HG02759 (cell line): ENCODE measurements around the gene STAMBPL1.

Experiments
- ATAC-seq: cut with Tn5 transposase; IDR thresholded peaks from one replicate; pipeline ENCODE4 v1.9.1; 2021; ENCODE audit warnings: mild to moderate bottlenecking, moderate library complexity; ENCODE audit not compliant: unreplicated experiment

STAMBPL1 gene

GRCh38 chr10:88890681-88891381 lies 10.8 kb downstream of the STAMBPL1 start:
- no peak for ATAC-seq

GRCh38 chr10:88892222-88892967 lies 12.3 kb downstream of the STAMBPL1 start:
- no peak for ATAC-seq

DNA sequence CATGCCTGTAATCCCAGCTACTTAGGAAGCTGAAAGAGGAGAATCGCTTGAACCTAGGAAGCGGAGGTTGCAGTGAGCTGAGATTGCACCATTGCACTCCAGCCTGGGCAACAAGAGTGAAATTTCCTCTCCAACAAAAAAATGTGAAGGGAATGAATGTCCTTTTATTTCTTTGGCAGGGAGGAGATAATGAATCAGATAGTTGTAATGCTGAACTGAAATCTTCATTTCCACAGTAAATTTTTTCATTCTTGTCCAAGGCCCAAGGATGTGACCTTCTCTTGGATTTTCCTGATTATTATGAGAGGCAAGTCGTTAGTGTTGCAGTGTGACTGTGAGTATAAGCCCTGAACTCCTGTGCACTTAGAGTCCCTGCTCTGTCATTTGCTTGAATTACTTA lies 13.6 kb downstream of the STAMBPL1 start:
- no peak for ATAC-seq

GRCh38 chr10:88895250-88895649 lies 15.2 kb downstream of the STAMBPL1 start:
- ATAC-seq, result no peak

GRCh38 chr10:88896372-88896993 lies 16.4 kb downstream of the STAMBPL1 start:
- ATAC-seq, result no peak

- ATAC-seq, result no peak
These were observed 17.2 kb downstream of the STAMBPL1 start for GRCh38 chr10:88896994-88897853.

DNA sequence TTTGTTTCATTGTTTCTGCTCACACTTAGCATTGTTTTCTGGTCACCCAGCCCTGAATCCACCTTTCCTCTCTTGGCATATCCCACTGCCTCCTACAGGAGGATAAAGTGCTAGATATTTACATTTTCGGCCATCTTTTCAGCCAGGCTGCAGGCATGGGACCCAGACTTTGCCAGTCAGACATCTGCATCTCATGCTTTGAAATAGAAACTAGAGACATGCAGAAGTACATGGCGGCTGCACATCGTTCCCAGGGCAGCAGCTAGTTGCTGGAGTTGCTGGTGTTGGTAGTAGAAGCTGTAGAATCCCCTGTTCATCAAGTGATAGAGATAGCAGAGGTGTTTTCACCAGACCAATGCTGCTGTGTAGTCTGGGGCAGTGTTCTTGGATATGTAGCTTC lies 18.7 kb downstream of the STAMBPL1 start:
- ATAC-seq, result no peak

GRCh38 chr10:88899886-88900285 lies 19.8 kb downstream of the STAMBPL1 start:
- no peak for ATAC-seq

- ATAC-seq, result peak; percentile 85
These were observed 21.4 kb downstream of the STAMBPL1 start for GRCh38 chr10:88901206-88901983.

GRCh38 chr10:88901984-88902789 lies 22.1 kb downstream of the STAMBPL1 start:
- peak; percentile 42 for ATAC-seq

DNA sequence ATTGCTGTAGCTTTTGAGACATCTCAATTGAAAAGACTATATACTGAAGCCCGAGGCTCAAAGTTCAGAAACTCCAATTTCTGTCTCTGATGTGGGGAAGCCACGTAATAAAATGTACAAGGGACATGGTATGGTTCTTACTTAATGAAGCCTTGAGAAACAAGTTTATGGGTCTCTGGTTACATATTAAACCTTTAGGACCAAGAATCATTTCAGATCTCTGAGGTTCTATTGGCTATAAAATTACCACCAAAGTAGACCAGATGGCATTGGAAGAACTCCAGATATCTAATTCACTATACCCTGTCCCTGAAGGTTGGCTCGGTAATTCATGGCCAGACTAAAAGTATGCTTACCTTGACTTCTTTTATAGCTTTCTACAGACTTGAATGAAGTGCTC lies 23.7 kb downstream of the STAMBPL1 start:
- ATAC-seq, result no peak

DNA sequence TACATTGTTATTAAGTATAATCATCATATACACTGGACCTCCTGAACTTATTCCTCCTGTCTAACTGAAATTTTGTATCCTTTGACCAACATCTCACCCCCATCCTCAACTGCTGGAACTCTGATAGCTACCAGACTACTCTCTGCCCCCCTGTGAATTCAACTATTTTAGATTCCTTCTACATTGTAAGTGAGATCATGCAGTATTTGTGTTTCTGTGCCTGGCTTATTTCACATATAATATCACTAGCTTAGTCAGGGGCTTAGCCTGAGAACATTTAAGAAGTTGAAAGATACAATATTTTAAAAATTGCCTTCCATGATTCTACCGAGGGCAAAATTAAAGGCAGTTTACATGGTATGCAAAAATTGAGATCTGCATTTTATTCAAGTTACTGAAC lies 26.9 kb downstream of the STAMBPL1 start:
- ATAC-seq, result no peak

- no peak for ATAC-seq
These were observed 28.1 kb downstream of the STAMBPL1 start for GRCh38 chr10:88908194-88908593.

DNA sequence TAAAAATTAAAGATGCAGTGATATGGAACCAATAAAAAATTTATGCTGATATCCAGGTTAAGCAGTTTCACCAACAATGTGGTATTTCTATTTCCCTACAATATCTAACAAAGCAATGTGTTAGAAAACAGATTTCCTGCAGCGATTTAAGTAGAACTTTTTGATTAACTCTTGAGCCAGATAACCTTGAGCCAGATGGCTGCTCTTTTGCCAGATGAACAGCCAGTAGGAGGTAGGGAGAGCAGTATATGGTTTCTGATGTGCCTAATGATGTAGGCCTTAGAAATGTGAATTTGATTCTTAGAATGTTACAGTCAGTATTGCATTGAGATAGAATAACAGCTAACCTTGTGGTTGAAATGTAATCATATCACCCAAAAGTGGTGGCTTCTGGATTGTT lies 31.1 kb downstream of the STAMBPL1 start:
- ATAC-seq, result no peak

- ATAC-seq, result no peak
These were observed 31.8 kb downstream of the STAMBPL1 start for GRCh38 chr10:88911851-88912250.

GRCh38 chr10:88913127-88913526 lies 33.1 kb downstream of the STAMBPL1 start:
- no peak for ATAC-seq

- ATAC-seq, result no peak
These were observed 33.7 kb downstream of the STAMBPL1 start for GRCh38 chr10:88913788-88914187.

GRCh38 chr10:88915781-88916180 lies 35.7 kb downstream of the STAMBPL1 start:
- ATAC-seq, result no peak

- ATAC-seq, result no peak
These were observed 36.2 kb downstream of the STAMBPL1 start for GRCh38 chr10:88916231-88916630.
